ENCODE data around the gene PLPP3.

The PLPP3 gene

GRCh38 chr1:56522680-56523079, 56.7 kb downstream of the PLPP3 start:
- no peak for TF ChIP-seq CTCF (IDR thresholded peaks at IDR 0.05; ENCODE audit: borderline replicate concordance, insufficient read depth, low read depth, low read length)
- H3K4me3 ChIP-seq (ENCODE audit: low read depth, low read length) = no peak overlapping the region

GRCh38 chr1:56520016-56520601, 59.3 kb downstream of the PLPP3 start:
- no peak for TF ChIP-seq CTCF (IDR thresholded peaks at IDR 0.05; ENCODE audit: borderline replicate concordance, insufficient read depth, low read depth, low read length)
- H3K4me3 ChIP-seq (ENCODE audit: low read depth, low read length) = no peak overlapping the region

GRCh38 chr1:56517404-56518130, 61.8 kb downstream of the PLPP3 start:
- H3K4me3 ChIP-seq (ENCODE audit: low read depth, low read length) = no peak overlapping the region
- TF ChIP-seq CTCF (IDR thresholded peaks at IDR 0.05; ENCODE audit: borderline replicate concordance, insufficient read depth, low read depth, low read length) = no peak

GRCh38 chr1:56516539-56517252, 62.7 kb downstream of the PLPP3 start:
- no peak for TF ChIP-seq CTCF (IDR thresholded peaks at IDR 0.05; ENCODE audit: borderline replicate concordance, insufficient read depth, low read depth, low read length)
- no peak overlapping the region for H3K4me3 ChIP-seq (ENCODE audit: low read depth, low read length)

- TF ChIP-seq CTCF (IDR thresholded peaks at IDR 0.05; ENCODE audit: borderline replicate concordance, insufficient read depth, low read depth, low read length) = no peak
- no peak overlapping the region for H3K4me3 ChIP-seq (ENCODE audit: low read depth, low read length)
Measured at GRCh38 chr1:56515898-56516538, 63.3 kb downstream of the PLPP3 start.

- TF ChIP-seq CTCF (IDR thresholded peaks at IDR 0.05; ENCODE audit: borderline replicate concordance, insufficient read depth, low read depth, low read length) = no peak
- H3K4me3 ChIP-seq (ENCODE audit: low read depth, low read length) = no peak overlapping the region
Measured at GRCh38 chr1:56512724-56513494, 66.5 kb downstream of the PLPP3 start.
